ENCODE results near the gene RPS6KA1. TPM values are rescaled to one million over a fixed set of nuclear protein-coding genes. Genes with fewer than 3 reads are reported as not detected.

Gene RPS6KA1
- total and polyA plus RNA-seq, 2 donors (not counting 1 experiment from before 2014, with no cell fraction given): 0.64 to 1.7 TPM

DNA sequence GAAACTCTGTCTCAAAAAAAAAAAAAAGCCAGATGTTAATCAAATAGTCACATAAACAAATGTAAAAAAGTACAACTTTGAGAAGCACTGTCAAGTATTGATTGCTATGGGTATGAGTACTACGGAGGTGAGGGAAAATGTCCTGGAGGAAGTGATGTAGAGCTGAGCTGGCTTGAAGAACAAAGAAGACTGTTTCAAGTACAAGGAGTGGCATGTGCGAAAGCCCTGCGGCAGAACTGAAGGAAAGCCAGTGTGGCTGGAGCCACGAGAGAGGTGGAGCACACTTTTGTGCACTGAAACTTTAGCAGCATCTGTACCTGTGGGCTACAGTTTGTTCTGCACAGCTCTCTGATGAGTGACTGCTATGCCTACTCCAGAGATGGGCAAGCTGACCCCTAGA lies 5.4 kb upstream of the RPS6KA1 start:
- Histone ChIP-seq H3K36me3 (ENCODE audit: control insufficient read depth, insufficient read depth, low read length) (no peaks in the 10 kb centered on the region), H4K20me1 (ENCODE audit: control insufficient read depth, extremely low read depth, insufficient read depth, low read length) (no peaks in the 10 kb centered on the region), H3K4me2 (ENCODE audit: extremely low read depth, insufficient read depth, low read length) (no peak overlapping the region), H3K9ac (ENCODE audit: insufficient read depth, low read length) (no peak overlapping the region), H3K9me3 (ENCODE audit: control insufficient read depth, insufficient read depth, low read depth, low read length) (no peaks in the 10 kb centered on the region), H3K4me3 (replicated peaks in 1 of 4; ENCODE audit: control extremely low read depth in 1 of 4, insufficient read depth in 1 of 4, low read depth in 3 of 4, low read length in 4 of 4) (no peak overlapping the region), H3K27me3 (ENCODE audit: control insufficient read depth, insufficient read depth, low read length) (peaks cover 16% of the 10 kb centered on the region), H3K79me2 (ENCODE audit: control insufficient read depth, insufficient read depth, low read length) (no peaks in the 10 kb centered on the region), H3K27ac (ENCODE audit: insufficient read depth, low read length) (no peak overlapping the region), H3K4me1 (ENCODE audit: control insufficient read depth, extremely low read depth, insufficient read depth, low read length) (no peaks in the 10 kb centered on the region), H2AFZ (ENCODE audit: low read length) (no peak overlapping the region)
- DNase-seq (ENCODE audit: low read depth in 2 of 2): no peak
- no peak for TF ChIP-seq EZH2 (IDR thresholded peaks at IDR 0.05; ENCODE audit: low read length, missing control alignments)
- TF ChIP-seq, protein P1, sequence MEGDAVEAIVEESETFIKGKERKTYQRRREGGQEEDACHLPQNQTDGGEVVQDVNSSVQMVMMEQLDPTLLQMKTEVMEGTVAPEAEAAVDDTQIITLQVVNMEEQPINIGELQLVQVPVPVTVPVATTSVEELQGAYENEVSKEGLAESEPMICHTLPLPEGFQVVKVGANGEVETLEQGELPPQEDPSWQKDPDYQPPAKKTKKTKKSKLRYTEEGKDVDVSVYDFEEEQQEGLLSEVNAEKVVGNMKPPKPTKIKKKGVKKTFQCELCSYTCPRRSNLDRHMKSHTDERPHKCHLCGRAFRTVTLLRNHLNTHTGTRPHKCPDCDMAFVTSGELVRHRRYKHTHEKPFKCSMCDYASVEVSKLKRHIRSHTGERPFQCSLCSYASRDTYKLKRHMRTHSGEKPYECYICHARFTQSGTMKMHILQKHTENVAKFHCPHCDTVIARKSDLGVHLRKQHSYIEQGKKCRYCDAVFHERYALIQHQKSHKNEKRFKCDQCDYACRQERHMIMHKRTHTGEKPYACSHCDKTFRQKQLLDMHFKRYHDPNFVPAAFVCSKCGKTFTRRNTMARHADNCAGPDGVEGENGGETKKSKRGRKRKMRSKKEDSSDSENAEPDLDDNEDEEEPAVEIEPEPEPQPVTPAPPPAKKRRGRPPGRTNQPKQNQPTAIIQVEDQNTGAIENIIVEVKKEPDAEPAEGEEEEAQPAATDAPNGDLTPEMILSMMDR (conservative IDR thresholded peaks at IDR 0.05 in 1 of 2, IDR thresholded peaks at IDR 0.05 in 1 of 2; ENCODE audit: low read depth in 1 of 2, low read length in 2 of 2): no peak

DNA sequence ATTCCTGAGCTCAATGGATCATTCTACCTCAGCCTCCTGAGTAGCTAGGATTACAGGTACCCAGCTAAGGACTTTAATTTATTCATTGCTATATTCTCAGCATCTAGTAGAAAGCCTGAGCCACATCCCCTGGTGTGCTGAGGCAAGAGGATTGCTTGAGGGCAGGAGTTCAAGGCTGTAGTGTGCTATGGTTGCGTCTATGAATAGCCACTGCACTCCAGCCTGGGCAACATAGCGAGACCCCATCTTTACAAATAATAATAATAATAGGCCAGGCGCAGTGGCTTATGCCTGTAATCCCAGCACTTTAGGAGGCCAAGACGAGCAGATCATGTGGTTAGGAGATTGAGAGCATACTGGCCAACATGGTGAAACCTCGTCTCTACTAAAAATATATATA lies 3.3 kb upstream of the RPS6KA1 start:
- no peaks in the 10 kb centered on the region for H3K4me1 ChIP-seq (ENCODE audit: control insufficient read depth, extremely low read depth, insufficient read depth, low read length)
- H3K9me3 ChIP-seq (ENCODE audit: control insufficient read depth, insufficient read depth, low read depth, low read length): no peaks in the 10 kb centered on the region
- no peak overlapping the region for H2AFZ ChIP-seq (ENCODE audit: low read length)
- no peak for TF ChIP-seq EZH2 (IDR thresholded peaks at IDR 0.05; ENCODE audit: low read length, missing control alignments)
- TF ChIP-seq, protein P1 (conservative IDR thresholded peaks at IDR 0.05 in 1 of 2, IDR thresholded peaks at IDR 0.05 in 1 of 2; ENCODE audit: low read depth in 1 of 2, low read length in 2 of 2): no peak
- H4K20me1 ChIP-seq (ENCODE audit: control insufficient read depth, extremely low read depth, insufficient read depth, low read length): no peaks in the 10 kb centered on the region
- no peak overlapping the region for H3K9ac ChIP-seq (ENCODE audit: insufficient read depth, low read length)
- peaks cover 16% of the 10 kb centered on the region for H3K27me3 ChIP-seq (ENCODE audit: control insufficient read depth, insufficient read depth, low read length)
- no peak overlapping the region for H3K27ac ChIP-seq (ENCODE audit: insufficient read depth, low read length)
- no peak overlapping the region for H3K4me3 ChIP-seq (replicated peaks in 1 of 4; ENCODE audit: control extremely low read depth in 1 of 4, insufficient read depth in 1 of 4, low read depth in 3 of 4, low read length in 4 of 4)
- no peak overlapping the region for H3K4me2 ChIP-seq (ENCODE audit: extremely low read depth, insufficient read depth, low read length)
- no peaks in the 10 kb centered on the region for H3K36me3 ChIP-seq (ENCODE audit: control insufficient read depth, insufficient read depth, low read length)
- no peaks in the 10 kb centered on the region for H3K79me2 ChIP-seq (ENCODE audit: control insufficient read depth, insufficient read depth, low read length)
- no peak for DNase-seq (ENCODE audit: low read depth in 2 of 2)

DNA sequence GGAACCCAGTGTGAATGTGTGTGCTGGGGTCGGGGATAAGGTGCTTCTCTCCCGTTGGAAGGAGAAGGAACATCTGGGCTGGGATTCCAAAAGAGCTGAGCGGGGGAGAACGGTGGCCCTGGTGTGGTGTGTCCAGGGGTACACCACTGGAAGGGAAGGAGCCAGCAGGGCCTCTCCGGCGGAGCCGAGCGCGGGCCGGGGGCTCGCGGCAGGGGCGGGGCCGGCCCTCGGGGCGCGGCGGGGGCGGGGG lies 231 bp upstream of the RPS6KA1 start:
- Histone ChIP-seq H2AFZ (ENCODE audit: low read length) (peak overlapping the region; percentile 70), H3K79me2 (ENCODE audit: control insufficient read depth, insufficient read depth, low read length) (no peaks in the 10 kb centered on the region), H3K9ac (ENCODE audit: insufficient read depth, low read length) (peak overlapping the region; percentile 16), H3K4me3 (replicated peaks in 1 of 4; ENCODE audit: control extremely low read depth in 1 of 4, insufficient read depth in 1 of 4, low read depth in 3 of 4, low read length in 4 of 4) (peak overlapping the region in 3 of 4 experiments; percentile 24 to 45 (median 44)), H3K4me1 (ENCODE audit: control insufficient read depth, extremely low read depth, insufficient read depth, low read length) (no peaks in the 10 kb centered on the region), H3K27me3 (ENCODE audit: control insufficient read depth, insufficient read depth, low read length) (peaks cover 6% of the 10 kb centered on the region), H3K36me3 (ENCODE audit: control insufficient read depth, insufficient read depth, low read length) (no peaks in the 10 kb centered on the region), H3K9me3 (ENCODE audit: control insufficient read depth, insufficient read depth, low read depth, low read length) (no peaks in the 10 kb centered on the region), H3K27ac (ENCODE audit: insufficient read depth, low read length) (no peak overlapping the region), H3K4me2 (ENCODE audit: extremely low read depth, insufficient read depth, low read length) (peak overlapping the region; percentile 51), H4K20me1 (ENCODE audit: control insufficient read depth, extremely low read depth, insufficient read depth, low read length) (no peaks in the 10 kb centered on the region)
- no peak for TF ChIP-seq EZH2 (IDR thresholded peaks at IDR 0.05; ENCODE audit: low read length, missing control alignments)
- TF ChIP-seq, protein P1 (conservative IDR thresholded peaks at IDR 0.05 in 1 of 2, IDR thresholded peaks at IDR 0.05 in 1 of 2; ENCODE audit: low read depth in 1 of 2, low read length in 2 of 2): no peak
- DNase-seq (ENCODE audit: low read depth in 2 of 2): no peak
